K562 treated with DMSO at 1 percent for 24 hours (cell line): Measurements from ENCODE around the gene KCTD21. TPM values are rescaled to one million over a fixed set of nuclear protein-coding genes. Genes with fewer than 3 reads are reported as not detected.

Experiments used
- total RNA-seq: library from RNA; unstranded; fragments of 300-600 nt; gene quantifications from 2 replicates; pipeline ENCODE4 v1.2.3, GENCODE V29; 2022; ENCODE audit warnings: low read depth; ENCODE audit not compliant: insufficient read depth

The KCTD21 gene, protein sequence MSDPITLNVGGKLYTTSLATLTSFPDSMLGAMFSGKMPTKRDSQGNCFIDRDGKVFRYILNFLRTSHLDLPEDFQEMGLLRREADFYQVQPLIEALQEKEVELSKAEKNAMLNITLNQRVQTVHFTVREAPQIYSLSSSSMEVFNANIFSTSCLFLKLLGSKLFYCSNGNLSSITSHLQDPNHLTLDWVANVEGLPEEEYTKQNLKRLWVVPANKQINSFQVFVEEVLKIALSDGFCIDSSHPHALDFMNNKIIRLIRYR
- total RNA-seq, result 9.1 and 9.9 TPM in 2 replicates

DNA sequence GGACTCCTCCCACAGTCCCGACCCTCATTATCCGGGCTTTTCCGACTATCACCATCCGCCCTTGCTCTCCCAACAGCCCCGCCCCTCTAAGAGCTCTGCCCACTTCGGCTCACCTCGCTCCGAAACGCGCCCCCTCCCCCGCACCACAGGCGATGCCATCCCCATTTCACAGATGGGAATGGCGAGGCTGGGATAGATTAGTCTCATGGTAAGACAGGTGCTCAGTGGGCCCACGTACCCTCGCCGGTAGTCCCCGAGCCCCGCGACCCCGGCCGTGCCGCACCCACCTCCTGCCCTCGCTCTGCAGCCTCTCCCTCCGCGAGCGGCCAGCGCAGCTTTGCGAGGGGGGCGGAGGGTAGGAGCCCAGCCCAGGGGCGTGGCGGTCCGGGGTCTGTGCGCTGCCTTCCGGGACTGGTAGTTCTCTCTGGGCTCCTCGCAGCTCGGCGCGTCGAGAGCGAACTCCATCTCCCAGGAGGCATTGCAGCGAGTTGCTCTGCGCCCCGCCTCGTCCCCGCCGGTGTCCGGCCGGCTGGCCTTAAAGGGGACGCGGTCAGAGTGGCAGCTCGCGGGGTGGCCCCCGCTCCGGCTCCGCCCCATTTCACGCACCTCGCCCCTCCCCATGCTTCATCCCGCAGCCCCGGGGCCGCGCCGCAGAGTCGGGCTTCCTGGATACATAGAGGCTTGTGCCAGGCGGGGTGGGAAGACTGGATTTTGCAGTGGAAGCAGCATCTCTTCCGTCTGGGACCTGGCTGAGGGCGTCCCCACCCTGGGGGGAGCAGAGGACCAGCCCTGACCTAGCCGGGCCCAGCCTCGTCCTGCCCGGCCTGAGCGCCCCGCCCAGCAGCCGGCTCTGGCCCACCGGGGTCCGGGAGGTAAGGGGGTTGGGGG is at the start of gene KCTD21, which contains the start of gene USP35:
KCTD21 (minus strand) TSS at position 341 of the 888 bp plus-strand sequence. CDS start 14,072 bp downstream, outside the sequence.
USP35 (plus strand) TSS at position 634 of the 888 bp plus-strand sequence. CDS start 7,327 bp downstream, outside the sequence.

DNA sequence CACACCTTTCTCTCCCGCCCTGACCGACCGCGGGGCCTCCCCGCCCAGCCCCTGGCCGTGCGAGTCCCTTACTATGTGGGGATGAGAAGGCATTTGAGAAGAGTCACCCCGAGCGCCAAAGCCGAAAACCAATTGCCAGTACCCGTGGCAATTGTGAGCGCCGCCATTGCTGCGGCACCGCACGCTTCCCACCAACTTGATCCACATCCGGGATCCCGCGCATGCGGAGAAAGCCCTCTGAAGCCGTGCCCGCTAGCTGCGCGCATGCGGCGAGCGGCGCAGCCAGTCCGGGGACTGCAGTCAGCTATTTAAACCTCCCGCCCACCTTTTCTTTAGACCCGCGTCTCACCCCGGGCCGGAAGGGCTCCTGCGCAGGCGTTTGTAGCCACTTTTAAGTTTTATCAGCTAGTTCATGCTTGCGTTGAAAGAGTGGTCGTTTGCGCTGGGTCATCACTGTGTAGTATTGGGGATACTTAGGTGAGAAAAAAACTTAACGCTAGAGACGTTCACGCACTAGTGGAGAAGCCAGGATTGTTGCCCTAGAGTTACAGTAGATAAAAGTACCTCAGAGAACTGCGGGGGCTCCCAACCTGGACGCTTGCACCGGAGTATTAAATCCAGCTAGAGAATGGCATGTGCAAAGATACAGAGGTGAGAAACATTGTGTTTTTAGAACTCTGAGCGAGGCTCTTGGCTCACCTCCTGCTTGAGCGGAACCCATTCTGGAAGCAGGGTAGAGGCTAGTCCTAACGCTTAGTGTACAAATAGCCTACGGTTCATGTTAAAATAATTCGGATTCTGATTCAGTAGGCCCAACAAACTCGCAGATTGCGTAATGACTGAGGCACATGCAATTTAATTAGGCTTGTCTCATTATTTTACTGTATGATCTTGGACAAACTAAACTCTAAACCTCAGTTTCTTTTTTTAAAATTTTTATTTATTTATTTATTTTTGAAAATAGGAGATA is 48.7 kb downstream of the KCTD21 start, which contains the start of gene ALG8:
ALG8 (minus strand) TSS at position 205 of the 970 bp plus-strand sequence; CDS start at position 167, 38 bp downstream.

Other genes starting within 250 kb of the KCTD21 start
- 26.4 and 26.9 TPM in 2 replicates for gene INTS4, start 194.0 kb downstream of the KCTD21 start, total RNA-seq
- gene KCTD14, start 165.3 kb downstream of the KCTD21 start, total RNA-seq, result 0.54 TPM in 1 of 2 replicates, not detected in the other
- gene THRSP, start 124.8 kb downstream of the KCTD21 start, total RNA-seq, result 1.5 and 1.6 TPM in 2 replicates
- gene NDUFC2, start 108.8 kb downstream of the KCTD21 start, total RNA-seq, result 597 and 629 TPM in 2 replicates
- 22.1 and 28.7 TPM in 2 replicates for gene ALG8, start 49.0 kb downstream of the KCTD21 start, total RNA-seq
- 8.9 and 9.9 TPM in 2 replicates for gene USP35, start 293 bp upstream of the KCTD21 start, total RNA-seq
- gene GAB2, start 229.2 kb upstream of the KCTD21 start, total RNA-seq, result 36.0 and 38.7 TPM in 2 replicates